ENCODE measurements around the gene MTUS2.

- no peak for TF ChIP-seq CTCF (IDR thresholded peaks at IDR 0.05)
- no peak for TF ChIP-seq MAX (IDR thresholded peaks at IDR 0.05)
- TF ChIP-seq RAD21 (conservative IDR thresholded peaks at IDR 0.05 in 1 of 2, IDR thresholded peaks at IDR 0.05 in 1 of 2) = no peak
- no peak for TF ChIP-seq JUN (IDR thresholded peaks at IDR 0.05)
- TF ChIP-seq CEBPB (IDR thresholded peaks at IDR 0.05) = no peak
- no peak for TF ChIP-seq POLR2A (IDR thresholded peaks at IDR 0.05; ENCODE audit: low read length)
- no peak for TF ChIP-seq ELK1 (IDR thresholded peaks at IDR 0.05; ENCODE audit: low read depth, low read length)
- TF ChIP-seq USF2 (IDR thresholded peaks at IDR 0.05) = no peak
- no peak for TF ChIP-seq ESRRA (IDR thresholded peaks at IDR 0.05; ENCODE audit: borderline replicate concordance, low read length)
- no peak for TF ChIP-seq PHF8 (IDR thresholded peaks at IDR 0.05; ENCODE audit: borderline replicate concordance, low read depth)
- TF ChIP-seq CBX2 (IDR thresholded peaks at IDR 0.05; ENCODE audit: borderline replicate concordance, low read depth) = no peak
- no peak for TF ChIP-seq POLR2AphosphoS2 (conservative IDR thresholded peaks at IDR 0.05; ENCODE audit: low read length)
- no peak for TF ChIP-seq PBX3 (IDR thresholded peaks at IDR 0.05)
- TF ChIP-seq RARB (CRISPR knock-in tag; IDR thresholded peaks at IDR 0.05) = no peak
Measured at GRCh38 chr13:29436291-29436690, 616.2 kb downstream of the MTUS2 start.
